ENCODE results near the gene LPIN1.
A peak's percentile ranks its signal among the peaks of the same experiment; 100 is the strongest.
"Not testable (repeated sequence)": the region's sequence is repeated elsewhere in the genome, so short reads cannot be mapped to it uniquely, and the experiment has no call there.

Gene LPIN1

DNA sequence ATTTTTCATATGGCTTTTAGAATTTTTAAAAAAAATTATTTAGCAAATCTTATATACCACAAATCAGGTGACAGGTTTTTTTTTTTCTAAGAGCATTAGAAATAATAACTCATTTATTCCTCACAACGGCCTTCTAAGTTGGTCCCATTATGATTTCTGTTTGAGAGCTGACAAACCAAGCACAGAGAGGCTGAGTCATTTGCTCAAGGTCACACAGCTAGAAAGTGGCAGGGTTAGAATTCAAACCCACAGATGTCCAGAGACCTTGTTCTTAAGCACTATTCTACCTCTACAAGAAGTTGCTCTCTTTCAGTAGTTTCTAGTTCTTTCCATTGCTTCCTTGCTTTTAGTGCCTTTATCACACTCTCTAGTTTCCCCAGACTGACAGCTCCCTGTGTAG is 28.8 kb upstream of the LPIN1 start:
- no peak for DNase-seq

DNA sequence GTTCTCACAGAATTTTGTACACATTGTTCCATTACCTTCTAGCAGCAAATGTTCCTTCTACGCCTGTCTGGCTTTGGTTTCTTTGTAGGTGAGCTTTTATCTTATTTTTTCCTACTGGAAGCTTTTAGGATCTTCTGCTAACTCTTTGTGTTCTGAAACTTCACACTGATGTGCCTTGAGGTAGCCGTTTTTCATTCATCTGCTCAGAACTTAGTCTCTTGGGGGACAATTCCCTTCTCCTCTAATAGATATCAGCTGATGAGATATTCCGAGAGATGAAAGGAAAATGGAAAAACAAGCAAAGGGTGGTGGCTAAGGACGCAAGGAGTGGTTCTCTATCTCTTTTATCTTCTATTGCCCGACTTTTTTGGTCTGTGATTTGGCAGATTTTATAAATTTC is 27.8 kb upstream of the LPIN1 start:
- no peak for DNase-seq

DNA sequence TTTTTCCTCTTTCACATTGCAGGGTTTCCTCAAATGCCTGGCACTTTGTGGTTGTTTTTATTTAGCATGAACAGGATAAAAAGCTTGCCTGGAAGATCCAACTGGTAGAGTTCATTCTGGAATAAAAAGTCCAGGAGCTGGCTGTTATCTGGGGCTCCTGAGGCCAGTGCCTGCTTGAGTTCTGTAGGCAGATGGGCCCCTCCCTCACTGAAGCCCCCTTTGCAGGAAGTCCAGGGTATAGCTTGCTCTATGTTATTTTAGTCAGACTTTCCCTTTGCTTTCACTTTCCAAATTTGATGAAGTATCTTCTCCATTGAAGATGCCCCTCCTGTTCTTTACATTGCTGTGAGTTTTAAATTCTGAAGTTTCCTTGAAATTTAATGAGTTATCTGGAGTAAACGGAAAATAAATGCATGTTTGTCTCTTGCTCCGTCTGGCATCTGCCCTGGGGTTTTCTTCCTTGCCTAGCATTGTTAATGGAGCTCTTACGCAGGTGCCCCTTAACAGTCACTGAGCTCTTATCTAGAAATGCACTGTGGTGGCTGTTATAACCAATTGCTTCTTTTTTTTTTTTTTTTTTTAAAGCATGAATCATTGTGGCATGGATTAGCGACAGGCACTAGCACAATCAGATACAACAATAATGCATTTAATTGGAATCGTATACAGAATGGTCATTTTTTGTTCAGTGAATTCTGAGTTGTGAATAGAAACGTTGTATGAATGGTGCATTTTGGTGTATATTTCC is 27.0 kb upstream of the LPIN1 start:
- DNase-seq: no peak

DNA sequence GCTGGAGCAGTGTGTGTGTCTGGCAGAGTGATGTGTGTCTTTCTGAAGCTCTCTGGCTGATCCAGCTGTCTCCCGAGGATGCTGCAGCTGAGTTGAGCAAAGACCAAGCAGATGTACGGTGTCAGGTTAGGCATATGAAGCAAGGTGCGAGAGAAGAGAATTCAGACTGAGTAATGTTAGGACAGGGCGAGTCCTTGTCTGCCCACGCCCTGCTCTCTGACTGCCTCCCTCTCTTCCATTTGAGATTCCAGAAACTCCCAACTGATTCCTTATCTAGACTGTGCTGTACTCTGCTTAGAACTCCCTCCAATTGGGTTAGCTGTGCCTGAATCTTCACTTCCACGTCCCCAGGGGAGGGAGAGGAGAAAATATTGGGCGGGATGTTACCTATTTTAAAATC is 25.7 kb upstream of the LPIN1 start:
- no peak for DNase-seq

DNA sequence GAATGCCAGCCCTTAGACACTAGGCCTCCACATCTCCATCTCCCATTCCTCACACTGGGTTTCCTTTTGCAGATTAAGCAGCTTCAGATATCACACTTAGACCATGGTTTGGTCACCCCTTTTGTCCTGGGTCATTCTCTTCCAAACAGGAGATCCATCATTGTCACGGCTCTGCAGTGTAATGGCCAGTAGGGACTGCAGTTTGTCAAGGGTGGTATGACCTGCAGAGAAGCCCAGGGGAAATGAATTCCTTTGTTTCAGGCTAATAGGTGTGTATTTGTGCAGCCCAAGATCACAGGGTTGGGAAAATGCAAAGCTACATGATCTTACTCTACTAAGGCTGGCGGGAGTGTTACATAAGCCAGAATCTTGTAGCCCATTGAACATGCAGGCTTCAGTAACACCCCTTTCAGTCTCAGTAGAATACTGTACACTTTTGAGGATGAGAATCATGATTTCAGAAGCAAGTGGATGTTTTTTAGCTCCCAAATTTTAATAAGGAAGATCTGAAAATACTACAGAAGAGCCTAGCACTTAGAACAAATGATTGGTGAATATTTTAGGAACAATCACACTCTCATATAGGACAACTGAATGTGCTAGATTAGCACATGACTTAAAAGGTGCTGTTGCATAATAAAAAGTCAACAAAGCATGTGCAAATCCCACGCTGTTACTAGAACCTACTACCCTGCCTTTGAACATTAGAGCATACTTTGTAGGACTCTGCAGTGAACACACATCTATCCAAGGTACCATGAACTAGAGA is 24.0 kb upstream of the LPIN1 start:
- no peak for DNase-seq

DNA sequence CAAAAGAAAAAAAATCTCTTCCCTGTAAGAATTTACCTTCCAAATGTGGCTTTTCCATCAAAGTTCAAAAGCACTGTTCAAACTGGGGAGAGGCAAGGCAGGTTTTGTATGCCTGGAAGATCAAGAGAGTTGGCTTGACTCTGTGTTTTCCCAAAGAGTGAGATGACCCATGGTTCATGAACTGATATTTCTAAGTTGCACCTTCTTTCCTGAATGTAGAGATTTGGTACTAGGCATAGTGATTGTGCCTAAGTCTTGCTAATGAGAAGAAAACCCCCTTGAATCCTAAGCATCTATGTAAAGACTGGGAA is 23.4 kb upstream of the LPIN1 start:
- no peak for DNase-seq

DNA sequence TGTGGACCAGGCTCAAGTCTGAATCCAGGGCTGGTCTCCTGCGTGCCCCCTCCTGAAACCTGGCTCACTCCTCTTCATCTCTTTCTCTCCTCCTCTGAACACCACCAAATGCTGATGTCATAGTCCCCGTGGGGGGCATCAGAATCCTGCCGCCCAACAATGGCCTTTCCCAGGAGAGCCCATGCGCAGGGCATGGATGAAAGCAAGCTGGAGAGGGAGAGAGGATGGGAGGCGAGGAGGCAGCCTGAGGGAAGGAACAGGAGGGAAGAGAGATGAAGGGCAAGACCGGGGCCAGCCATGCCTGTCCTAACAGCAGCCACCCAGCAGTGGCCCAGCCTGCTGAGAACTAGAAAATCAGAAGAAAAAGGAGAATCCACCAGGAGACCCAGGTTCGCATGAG is 22.3 kb upstream of the LPIN1 start:
- DNase-seq: no peak

DNA sequence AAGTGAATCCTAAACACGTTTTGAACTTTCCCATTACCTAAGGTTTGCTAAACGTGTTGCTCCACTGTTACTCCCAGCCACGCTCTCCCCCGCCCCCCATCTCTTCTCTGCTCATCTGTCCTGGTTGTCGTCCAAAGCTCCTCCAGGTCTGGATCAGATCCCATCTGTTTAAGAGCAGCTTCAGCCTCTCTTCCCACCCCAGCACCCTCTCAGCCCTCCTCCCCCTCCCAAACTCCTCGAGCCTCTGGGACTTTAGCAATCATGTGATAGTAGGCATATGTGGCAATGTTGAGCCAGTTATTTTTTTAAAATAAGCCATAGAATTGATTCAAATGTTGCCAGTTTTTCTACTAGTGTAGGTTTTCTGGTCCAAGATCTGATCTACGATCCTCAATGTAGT is 20.0 kb upstream of the LPIN1 start:
- no peak for DNase-seq

DNA sequence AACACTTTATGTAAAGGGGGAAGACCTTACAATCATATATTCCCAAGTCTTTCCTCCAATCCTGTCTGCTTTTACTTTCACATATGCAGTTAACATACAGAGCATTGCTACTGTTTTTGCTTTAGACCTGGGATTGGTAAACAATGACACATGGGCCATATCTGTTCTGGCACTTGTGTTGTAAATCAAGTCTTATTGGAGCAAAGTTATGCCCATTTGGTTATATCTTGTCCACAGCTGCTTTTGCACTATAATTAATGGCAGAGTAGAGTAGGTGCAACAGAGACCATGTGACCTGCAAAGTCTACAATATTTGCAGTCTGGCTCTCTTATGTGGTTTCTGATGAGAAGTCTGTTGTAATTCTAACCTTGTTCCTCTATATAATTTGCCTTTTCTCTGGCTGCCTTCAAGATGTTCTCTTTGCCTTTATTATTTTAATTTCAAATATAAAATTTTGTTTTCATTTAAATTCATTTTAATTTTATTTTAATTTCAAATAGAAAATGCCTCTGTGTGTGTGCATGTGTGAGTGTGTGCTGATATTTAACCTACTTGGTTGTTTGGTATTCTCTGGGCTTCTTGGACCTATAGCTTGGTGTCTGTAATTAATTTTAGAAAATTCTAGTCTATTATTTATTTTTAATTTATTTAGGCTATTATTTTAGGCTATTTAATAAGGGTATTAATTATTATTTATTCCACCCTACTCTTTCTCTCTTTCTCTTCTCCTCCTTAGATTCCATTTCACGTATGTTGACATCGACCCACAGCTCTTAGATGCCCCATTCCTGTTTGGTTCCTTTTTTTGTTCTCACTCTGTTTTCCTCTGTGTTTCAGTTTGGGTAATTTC is 16.8 kb upstream of the LPIN1 start:
- no peak for DNase-seq

DNA sequence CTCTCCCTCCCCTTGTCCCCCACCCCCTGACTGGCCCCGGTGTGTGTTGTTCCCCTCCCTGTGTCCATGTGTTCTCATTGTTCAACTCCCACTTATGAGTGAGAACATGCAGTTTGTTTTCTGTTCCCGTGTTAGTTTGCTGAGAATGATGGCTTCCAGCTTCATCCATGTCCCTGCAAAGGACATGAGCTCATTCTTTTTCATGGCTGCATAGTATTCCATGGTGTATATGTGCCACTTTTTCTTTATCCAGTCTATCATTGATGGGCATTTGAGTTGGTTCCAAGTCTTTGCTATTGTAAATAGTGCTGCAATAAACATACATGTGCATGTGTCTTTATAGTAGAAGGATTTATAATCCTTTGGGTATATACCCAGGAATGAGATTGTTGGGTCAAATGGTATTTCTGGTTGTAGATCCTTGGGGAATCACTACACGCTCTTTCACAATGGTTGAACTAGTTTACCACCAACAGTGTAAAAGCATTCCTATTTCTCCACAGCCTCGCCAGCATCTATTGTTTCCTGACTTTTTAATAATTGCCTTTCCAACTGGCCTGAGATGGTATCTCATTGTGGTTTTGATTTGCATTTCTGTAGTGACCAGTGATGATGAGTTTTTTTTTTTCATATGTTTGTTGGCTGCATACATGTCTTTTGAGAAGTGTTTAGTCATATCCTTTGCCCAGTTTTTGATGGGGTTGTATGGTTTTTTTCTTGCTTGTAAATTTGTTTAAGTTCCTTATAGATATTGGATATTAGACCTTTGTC is 15.0 kb upstream of the LPIN1 start:
- not testable (repeated sequence) for DNase-seq

DNA sequence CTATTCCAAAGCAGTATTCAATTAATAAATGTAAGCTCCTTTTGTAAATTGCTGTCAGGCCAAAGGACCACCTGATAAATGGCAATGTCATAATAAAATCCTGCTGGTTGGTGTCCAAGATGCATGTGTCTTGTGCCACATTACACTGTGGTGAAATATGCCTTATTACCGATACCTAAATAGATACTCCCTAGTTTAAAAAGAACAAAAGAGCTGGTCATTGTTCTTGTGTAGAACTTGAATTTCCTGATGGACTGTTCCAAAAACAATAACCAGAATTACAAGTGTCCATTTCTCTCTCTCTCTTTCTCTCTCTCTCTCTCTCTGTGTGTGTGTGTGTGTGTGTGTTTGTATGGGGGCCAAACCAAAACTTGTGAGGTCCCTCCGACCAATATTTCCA is 13.8 kb upstream of the LPIN1 start:
- no peak for DNase-seq

DNA sequence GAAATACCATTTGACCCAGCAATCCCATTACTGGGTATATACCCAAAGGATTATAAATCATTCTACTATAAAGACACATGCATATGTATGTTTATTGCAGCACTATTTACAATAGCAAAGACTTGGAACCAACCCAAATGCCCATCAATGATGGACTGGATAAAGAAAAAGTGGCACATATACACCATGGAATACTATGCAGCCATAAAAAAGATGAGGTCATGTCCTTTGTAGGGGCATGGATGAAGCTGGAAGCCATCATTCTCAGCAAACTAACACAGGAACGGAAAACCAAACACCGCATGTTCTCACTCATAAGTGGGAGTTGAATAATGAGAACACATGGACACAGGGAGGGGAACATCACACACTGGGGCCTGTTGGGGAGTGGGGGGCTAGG is 8.6 kb upstream of the LPIN1 start:
- not testable (repeated sequence) for DNase-seq

DNA sequence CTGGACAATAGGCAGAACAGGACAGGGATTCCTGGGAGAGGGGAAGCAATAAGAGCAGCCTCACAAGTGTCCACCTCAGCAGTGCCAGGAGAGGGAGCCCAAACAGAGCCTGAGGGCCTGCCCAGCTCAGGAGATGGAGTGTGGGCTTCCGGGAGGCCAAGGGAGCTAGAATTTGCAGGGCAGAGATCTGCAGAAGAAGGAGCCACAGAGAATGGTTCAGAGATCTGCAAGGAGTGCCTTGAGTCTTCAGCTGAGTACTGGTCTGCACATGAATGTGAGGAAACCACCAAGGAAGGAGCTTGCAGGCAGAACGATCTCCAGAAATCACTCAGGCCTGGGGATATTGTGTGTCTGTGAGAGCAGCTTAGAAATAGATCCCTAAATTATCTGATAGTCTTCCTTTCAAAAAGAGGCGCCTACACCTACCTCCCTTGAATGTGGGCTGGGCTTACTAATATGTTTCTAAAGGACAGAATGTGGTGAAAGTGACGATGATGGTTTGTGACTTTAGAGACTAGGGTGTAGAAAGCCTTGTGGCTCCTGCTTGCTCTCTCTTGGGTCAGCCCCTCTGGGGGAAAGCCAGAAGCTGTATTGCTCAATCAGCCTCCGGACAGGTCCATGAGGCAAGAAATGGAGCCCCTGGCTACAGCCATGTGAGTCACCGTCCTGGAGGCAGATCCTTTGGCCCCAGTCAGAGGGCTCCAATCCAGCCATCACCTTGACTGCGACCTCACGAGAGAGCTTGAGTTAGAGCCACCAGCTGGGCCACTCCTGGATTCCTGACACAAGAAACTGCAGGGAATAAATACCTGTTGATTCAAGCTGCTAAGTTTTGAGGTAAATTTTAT is 7.6 kb upstream of the LPIN1 start:
- DNase-seq: peak; percentile 42

DNA sequence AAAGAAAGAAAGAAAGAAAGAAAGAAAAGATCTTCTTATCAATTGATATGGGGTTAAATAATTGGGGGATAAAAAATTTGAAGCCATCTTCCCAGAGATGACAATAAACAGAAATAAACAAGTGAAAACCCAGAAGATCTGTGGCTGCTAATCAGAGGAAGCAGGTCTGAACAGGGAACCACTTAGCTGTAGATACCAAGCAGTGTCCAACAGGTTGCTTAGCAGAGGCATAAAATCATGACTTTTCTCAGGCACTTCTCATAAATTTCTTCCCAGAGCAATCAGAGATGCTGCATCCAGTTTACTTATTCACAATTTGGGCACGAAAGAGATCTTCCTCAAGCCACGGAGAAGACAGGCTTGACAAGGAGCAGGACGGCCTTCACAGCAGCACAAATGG is 5.7 kb upstream of the LPIN1 start:
- DNase-seq: no peak

DNA sequence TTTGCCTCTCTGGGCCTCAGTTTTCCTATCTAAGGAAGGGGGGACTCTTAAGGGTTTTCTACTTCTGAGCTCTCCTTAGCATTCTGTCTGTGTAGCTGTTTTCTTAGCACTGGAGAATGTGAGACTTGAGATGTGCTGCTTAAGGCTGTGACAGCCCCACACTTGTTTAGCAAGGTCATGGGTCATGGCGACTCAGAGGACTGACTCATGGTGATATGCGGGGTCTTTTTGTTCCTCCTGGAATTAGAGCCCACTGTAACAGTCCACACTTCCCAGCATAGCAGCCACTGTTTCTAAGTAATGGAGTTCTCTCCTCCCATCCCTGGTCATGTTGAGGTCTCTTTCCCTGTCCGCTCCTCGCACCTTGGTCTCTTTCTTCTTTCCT is 4.1 kb upstream of the LPIN1 start:
- no peak for DNase-seq

DNA sequence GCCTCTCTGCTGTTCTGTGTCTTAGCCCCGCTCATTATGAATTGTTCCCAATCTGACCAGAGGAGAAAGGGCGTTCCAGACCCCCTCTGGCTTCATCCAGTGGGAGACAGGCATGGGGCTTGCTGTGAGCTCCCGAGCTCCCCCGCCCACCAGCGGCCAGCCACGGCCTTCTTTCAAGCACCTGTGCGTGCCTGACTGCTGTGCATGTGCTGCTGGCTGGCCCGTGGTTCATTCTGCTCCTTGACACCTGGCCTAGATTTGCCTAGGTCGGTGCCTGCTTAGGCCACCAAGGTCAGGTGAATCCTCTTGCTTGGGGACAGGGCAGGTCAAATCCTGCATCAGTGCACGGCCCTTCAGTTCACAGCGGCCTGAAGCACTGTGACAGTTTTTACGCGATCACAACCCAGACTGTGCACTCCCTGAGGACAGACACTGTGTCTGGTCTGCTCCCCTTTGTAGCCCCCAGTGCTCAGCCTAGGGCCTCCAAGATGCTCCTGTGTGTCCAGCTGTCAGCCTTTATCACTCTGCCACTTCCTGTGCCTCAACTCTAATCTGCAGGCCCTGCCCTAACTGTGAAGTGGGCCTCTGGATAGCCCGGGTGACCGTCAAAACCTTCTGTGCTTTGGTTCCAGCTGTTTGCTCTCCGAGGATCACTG is 3.6 kb upstream of the LPIN1 start:
- DNase-seq: no peak

DNA sequence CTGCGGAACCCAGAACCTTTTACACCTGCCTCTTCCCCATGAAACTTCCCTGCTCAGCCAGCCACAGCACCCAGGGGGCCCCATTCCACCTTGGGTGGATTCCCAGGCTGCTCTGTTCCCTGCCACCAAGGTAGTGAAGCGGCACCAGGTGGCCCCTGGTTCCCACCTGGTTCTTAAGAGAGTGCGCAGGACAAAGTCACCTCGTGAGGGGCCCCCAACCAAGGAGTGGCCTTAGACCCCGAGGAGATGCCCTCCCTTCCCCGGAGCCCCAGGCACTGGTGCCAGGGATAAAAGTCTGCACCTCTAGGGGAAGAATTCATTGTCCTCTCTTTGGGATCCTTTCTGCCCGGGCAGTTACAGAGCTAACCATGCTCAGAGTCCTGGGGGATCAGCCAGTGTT is 3.1 kb upstream of the LPIN1 start:
- no peak for DNase-seq

DNA sequence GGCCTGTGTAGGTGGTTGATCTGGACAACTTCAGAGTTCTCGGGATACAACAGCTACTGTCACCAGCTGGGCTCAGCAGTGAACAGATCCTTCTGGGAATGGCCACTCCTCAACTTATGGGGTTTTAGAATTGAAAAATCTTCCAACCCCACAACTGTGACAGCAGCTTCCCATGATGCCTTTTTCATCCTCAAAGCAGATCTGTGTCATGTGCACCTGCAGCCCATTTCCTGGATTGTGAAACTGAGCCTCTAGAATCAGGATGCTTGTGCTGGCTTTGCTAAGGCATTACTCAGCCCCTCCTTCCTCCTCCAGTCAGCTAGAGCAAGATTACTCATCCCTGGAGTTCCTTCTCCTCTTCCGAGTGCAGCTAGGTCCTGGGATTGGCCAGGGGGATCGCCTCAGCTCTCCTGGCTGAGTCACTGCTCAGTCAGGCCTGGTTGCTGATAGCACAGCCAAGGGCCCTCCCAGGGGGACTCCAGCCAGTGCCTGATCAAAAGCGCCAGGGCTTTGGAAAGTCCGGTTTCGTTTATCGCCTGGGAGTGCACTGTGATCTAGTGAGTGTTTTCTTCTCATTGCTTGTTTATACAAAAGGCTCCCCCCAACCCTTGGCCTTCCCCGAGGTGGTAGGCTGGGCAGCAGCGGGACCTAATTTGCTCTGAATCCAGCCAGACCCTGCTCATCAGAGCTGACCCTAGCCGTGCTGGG is 2.4 kb upstream of the LPIN1 start:
- DNase-seq: peak; percentile 72

DNA sequence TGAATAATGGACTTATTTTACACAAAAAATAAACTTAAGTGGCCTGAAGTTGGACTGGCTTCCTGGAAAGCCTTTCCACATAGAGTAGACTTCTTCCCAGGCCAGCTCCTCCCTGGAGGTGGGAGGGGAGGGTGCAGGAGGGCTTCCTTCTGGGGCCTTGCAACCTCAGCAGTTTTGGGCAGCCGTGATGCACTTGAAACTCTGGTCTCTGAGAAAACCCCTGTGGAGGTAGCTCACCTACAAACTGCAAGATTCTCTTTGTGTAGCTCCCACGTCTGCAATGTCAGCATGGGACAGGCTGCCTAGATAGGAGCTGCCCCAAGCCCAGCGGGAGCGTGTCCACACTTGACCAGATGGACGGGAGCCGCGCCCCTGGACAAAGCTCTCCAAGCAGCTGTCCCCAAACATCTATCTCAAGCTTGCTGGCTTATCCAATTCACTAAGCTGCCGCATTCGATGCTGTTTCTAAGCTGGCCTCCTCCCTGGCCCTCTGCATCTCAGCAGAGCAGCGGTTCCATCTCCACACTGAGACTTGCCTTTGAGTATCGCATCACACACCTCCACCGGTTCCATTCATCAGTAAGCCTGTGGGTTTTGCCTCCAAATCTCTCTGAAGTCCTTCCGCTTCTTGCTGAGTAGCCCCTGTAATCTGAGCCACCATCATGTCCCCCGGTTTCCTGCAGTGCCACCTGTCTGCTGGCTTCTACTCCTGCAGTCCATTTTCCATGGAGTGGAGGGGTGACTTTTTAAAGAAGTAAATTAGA is 1.6 kb upstream of the LPIN1 start:
- DNase-seq: peak; percentile 36

Data from NCI-H510A (cell line).